WTC11 (cell line): Measurements from ENCODE around the gene ENTR1.

ENCODE experiments used
- CREM ChIP-seq: sonication (generic); formaldehyde crosslinking; IDR thresholded peaks from 2 replicates; pipeline ENCODE4 v1.8.1; 2022; ENCODE audit warnings: mild to moderate bottlenecking, missing genetic modification reagents, moderate library complexity
- GABPB1 ChIP-seq: sonication (generic); formaldehyde crosslinking; IDR thresholded peaks from 2 replicates; pipeline ENCODE4 v1.8.1; 2023; ENCODE audit warnings: mild to moderate bottlenecking, missing genetic modification reagents

- no peak for TF ChIP-seq CREM (CRISPR knock-in tag)
- no peak for TF ChIP-seq GABPB1 (CRISPR knock-in tag)
Measured at GRCh38 chr9:136395345-136396218, 14.8 kb downstream of the ENTR1 start.
